ENCODE measurements around the gene SOX5.

The SOX5 gene

DNA sequence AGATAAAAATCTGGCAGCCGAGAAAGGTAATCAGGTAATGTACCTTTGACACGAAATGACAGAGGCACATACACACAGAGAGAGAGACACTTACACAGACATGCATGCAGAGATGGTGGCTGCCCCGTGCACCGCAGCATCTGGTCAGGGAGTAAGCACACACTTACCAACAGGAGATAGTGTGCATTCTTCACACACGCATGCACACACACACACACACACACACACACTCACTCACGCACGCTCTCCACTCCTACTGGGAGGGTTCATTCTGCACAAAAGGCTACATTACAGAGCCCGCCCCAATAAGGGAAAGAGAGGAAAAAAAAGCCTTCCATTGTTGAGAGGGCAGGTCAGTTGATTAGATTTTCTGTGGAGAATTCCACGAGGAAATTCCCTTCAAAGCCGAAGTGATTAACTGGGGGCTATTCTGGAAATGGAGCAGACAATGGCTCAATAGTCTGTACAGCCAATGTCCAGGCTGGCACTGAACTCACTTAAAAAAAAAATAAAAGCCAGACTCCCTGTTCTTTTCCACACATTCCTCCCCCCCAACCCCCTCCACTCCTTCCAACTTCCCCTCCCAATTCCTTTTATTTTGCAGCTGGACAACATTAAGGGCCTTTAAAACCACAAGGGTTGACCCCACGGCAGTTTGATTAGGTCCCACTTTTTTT lies 1.4 kb upstream of the SOX5 start:
- no peak for DNase-seq (ENCODE audit: extremely low read depth, low read depth)
- TF ChIP-seq, protein P1, sequence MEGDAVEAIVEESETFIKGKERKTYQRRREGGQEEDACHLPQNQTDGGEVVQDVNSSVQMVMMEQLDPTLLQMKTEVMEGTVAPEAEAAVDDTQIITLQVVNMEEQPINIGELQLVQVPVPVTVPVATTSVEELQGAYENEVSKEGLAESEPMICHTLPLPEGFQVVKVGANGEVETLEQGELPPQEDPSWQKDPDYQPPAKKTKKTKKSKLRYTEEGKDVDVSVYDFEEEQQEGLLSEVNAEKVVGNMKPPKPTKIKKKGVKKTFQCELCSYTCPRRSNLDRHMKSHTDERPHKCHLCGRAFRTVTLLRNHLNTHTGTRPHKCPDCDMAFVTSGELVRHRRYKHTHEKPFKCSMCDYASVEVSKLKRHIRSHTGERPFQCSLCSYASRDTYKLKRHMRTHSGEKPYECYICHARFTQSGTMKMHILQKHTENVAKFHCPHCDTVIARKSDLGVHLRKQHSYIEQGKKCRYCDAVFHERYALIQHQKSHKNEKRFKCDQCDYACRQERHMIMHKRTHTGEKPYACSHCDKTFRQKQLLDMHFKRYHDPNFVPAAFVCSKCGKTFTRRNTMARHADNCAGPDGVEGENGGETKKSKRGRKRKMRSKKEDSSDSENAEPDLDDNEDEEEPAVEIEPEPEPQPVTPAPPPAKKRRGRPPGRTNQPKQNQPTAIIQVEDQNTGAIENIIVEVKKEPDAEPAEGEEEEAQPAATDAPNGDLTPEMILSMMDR (IDR thresholded peaks at IDR 0.05; ENCODE audit: low read depth, low read length) = no peak

- DNase-seq (ENCODE audit: extremely low read depth, low read depth) = no peak
- TF ChIP-seq, protein P1 (IDR thresholded peaks at IDR 0.05; ENCODE audit: low read depth, low read length) = no peak
Observed at GRCh38 chr12:23950210-23950774, 822 bp upstream of the SOX5 start.

- no peak for DNase-seq (ENCODE audit: extremely low read depth, low read depth)
Observed at GRCh38 chr12:23948291-23948690, 1.2 kb downstream of the SOX5 start.

GRCh38 chr12:23947395-23947794 lies 2.1 kb downstream of the SOX5 start:
- no peak for DNase-seq (ENCODE audit: extremely low read depth, low read depth)
- TF ChIP-seq, protein P1 (IDR thresholded peaks at IDR 0.05; ENCODE audit: low read depth, low read length) = no peak

More at GRCh38 chr12:23948291-23948690, 1.2 kb downstream of the SOX5 start:
- TF ChIP-seq, protein P1 (IDR thresholded peaks at IDR 0.05; ENCODE audit: low read depth, low read length) = no peak

GRCh38 chr12:23945249-23945648 lies 4.2 kb downstream of the SOX5 start:
- TF ChIP-seq, protein P1 (IDR thresholded peaks at IDR 0.05; ENCODE audit: low read depth, low read length) = no peak
- no peak for DNase-seq (ENCODE audit: extremely low read depth, low read depth)

GRCh38 chr12:23944067-23944466 lies 5.4 kb downstream of the SOX5 start:
- TF ChIP-seq, protein P1 (IDR thresholded peaks at IDR 0.05; ENCODE audit: low read depth, low read length) = no peak
- no peak for DNase-seq (ENCODE audit: extremely low read depth, low read depth)

- TF ChIP-seq, protein P1 (IDR thresholded peaks at IDR 0.05; ENCODE audit: low read depth, low read length) = no peak
- no peak for DNase-seq (ENCODE audit: extremely low read depth, low read depth)
Observed at GRCh38 chr12:23942841-23943240, 6.6 kb downstream of the SOX5 start.

All from AG09319 (cell line).